Esophagus muscularis mucosa (tissue), 4 donors: ENCODE measurements around the gene ATG2B. TPM values are rescaled to one million over a fixed set of nuclear protein-coding genes. Genes with fewer than 3 reads are reported as not detected.

Experiments
- DNase-seq: peaks from one replicate; pipeline ENCODE4 v3.0.0-alpha.2; 2017; ENCODE audit errors: extremely low spot score
- H3K27ac ChIP-seq, 4 donors: fragments of 200-600 bp; sonication (generic); replicated peaks in 1 of 4; 1 replicate in 3 of 4; 2 replicates in 1 of 4; pipeline ENCODE4 v1.5.1; 2016 to 2019; ENCODE audit warnings: mild to moderate bottlenecking in 1 of 4
- H3K27me3 ChIP-seq, 4 donors: fragments of 200-600 bp; sonication (generic); one replicate each; pipeline versions ENCODE4 v1.5.1 to v1.6.0; 2016 to 2019
- H3K36me3 ChIP-seq, 4 donors: fragments of 200-600 bp; sonication (generic); one replicate each; pipeline ENCODE4 v1.5.1; 2016 to 2019
- H3K4me1 ChIP-seq, 4 donors: fragments of 200-600 bp; sonication (generic); one replicate each; pipeline ENCODE4 v1.5.1; 2016 to 2019
- H3K4me3 ChIP-seq, 4 donors: fragments of 200-600 bp; sonication (generic); 1 replicate in 2 of 4; 2 replicates in 2 of 4; pipeline ENCODE4 v1.5.1; 2016 to 2019; ENCODE audit warnings: mild to moderate bottlenecking in 4 of 4, moderate library complexity in 1 of 4
- H3K9me3 ChIP-seq, 4 donors: fragments of 200-600 bp; sonication (generic); 1 replicate in 3 of 4; 2 replicates in 1 of 4; pipeline ENCODE4 v1.5.1; 2016 to 2019
- EP300 ChIP-seq: sonication (generic); formaldehyde crosslinking; IDR thresholded peaks from one replicate; pipeline ENCODE4 v1.6.1; 2017; ENCODE audit warnings: antibody characterized with exemption
- POLR2A ChIP-seq: fragments of 450-650 bp; IDR thresholded peaks from one replicate; pipeline ENCODE4 v1.6.1; 2017; ENCODE audit warnings: antibody characterized with exemption, moderate library complexity, mild to moderate bottlenecking, low read depth
- POLR2AphosphoS5 ChIP-seq, 2 donors: sonication (generic); formaldehyde crosslinking; IDR thresholded peaks; one replicate each; pipeline ENCODE4 v1.6.1; 2017; ENCODE audit warnings: antibody characterized with exemption in 2 of 2
- WGBS: methylation state at CpG from one replicate; pipeline ENCODE4 v1.1.5; 2018; 5-methylcytosine and 5-hydroxymethylcytosine counted together
- intact Hi-C: fragments of 100-400 bp; cut with DNase I; formaldehyde crosslinking; loops from one replicate; pipeline ENCODE4 v1.15.1; 2023
- total RNA-seq, 4 donors: library from RNA; depleted of rRNA; stranded (reverse); fragments of >200 nt; gene quantifications; one replicate each; pipeline versions ENCODE4 v1.1.0 to v1.2.1, GENCODE V29; 2016
- TF ChIP-seq, protein P1 (sequence below), 3 experiments: fragments of 200-600 bp in 2 of 3; fragments of 450-650 bp in 1 of 3; sonication (generic) in 2 of 3; IDR thresholded peaks; one replicate each; pipeline ENCODE4 v1.5.1; 2017 to 2019; ENCODE audit warnings: antibody characterized with exemption in 3 of 3, mild to moderate bottlenecking in 2 of 3, moderate library complexity in 1 of 3

ATG2B gene
- total RNA-seq, 4 donors from 2014 or later, result 18.2 to 26.6 (median 23.1) TPM

DNA sequence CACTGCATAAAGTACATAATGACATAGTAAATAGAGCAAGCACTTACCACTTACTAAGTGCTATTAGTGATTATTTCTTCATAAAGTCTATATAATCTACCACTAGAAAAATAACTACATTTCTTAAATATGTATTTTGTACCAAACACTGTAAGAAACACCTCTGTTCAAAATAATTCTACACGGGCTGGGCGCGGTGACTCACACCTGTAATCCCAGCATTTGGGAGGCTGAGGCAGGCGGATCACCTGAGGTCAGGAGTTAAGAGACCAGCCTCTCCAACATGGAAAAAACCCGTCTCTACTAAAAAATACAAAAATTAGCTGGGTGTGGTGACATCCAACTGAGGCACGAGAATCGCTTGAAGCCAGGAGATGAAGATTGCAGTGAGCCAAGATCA, 38.9 kb downstream of the ATG2B start:
- Histone ChIP-seq H3K27ac (no peak overlapping the region), H3K4me1 (no peaks in the 10 kb centered on the region), H3K36me3 (peaks cover 17 to 99% (median 67%) of the 10 kb centered on the region in 4 donors), H3K4me3 (no peak overlapping the region), H3K27me3 (no peaks in the 10 kb centered on the region), H3K9me3 (no peaks in the 10 kb centered on the region)
- DNase-seq, result no peak
- 84% methylated on average over 7 of the region's 7 CpGs for WGBS
- intact Hi-C loops, result no loop called here
- TF ChIP-seq POLR2AphosphoS5 (IDR thresholded peaks at IDR 0.05) (no peak), EP300 (no peak), POLR2A (no peak)
- TF ChIP-seq, protein P1, sequence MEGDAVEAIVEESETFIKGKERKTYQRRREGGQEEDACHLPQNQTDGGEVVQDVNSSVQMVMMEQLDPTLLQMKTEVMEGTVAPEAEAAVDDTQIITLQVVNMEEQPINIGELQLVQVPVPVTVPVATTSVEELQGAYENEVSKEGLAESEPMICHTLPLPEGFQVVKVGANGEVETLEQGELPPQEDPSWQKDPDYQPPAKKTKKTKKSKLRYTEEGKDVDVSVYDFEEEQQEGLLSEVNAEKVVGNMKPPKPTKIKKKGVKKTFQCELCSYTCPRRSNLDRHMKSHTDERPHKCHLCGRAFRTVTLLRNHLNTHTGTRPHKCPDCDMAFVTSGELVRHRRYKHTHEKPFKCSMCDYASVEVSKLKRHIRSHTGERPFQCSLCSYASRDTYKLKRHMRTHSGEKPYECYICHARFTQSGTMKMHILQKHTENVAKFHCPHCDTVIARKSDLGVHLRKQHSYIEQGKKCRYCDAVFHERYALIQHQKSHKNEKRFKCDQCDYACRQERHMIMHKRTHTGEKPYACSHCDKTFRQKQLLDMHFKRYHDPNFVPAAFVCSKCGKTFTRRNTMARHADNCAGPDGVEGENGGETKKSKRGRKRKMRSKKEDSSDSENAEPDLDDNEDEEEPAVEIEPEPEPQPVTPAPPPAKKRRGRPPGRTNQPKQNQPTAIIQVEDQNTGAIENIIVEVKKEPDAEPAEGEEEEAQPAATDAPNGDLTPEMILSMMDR (IDR thresholded peaks at IDR 0.05), result no peak

DNA sequence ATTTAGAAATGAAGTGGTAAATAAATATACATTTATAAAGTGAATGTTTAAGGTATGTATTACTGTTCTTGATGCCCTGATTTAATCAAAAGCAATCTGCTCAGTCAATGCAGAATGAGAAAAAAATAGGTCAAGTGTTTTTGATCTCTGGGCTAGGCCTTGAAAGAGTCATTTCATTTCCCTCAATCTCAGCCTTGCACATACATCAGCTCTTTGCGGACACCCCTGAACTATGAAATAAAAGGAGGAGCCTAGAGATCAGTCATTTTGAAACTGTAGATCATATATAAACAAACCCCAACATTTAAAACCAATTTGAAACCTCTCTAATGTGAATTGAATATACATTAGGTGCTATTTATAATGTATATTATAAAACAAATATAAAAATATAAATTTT, 42.5 kb downstream of the ATG2B start:
- Histone ChIP-seq H3K27me3 (no peaks in the 10 kb centered on the region), H3K4me1 (no peaks in the 10 kb centered on the region), H3K9me3 (no peaks in the 10 kb centered on the region), H3K36me3 (peaks cover 25 to 99% (median 68%) of the 10 kb centered on the region in 4 donors), H3K4me3 (no peak overlapping the region), H3K27ac (no peak overlapping the region)
- no peak for DNase-seq
- TF ChIP-seq EP300 (no peak), POLR2AphosphoS5 (IDR thresholded peaks at IDR 0.05) (no peak), POLR2A (no peak)
- TF ChIP-seq, protein P1 (IDR thresholded peaks at IDR 0.05), result no peak
- WGBS, result 93% methylated on average over 1 of the region's 1 CpG
- intact Hi-C loops, result no loop called here

DNA sequence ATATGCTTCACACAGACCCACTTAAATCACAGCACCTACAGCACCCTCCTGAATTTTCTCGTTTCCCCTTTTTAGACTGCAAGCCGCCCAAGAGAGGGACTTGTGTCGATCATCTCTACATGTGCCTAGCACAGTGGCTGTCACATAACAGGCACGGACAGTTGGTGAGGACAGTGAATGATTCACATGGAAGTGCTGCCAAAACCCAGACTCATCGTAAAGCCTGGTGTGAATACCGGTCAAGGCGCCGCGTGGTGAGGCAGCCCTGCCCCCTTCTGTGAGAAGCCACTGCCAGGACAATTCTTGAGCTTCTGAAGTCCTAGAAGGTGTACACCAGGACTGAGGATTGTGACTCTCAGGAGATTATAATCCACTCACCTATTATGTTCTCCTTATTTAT, 44.3 kb downstream of the ATG2B start:
- WGBS, result 90% methylated on average over 9 of the region's 9 CpGs
- Histone ChIP-seq H3K4me1 (no peaks in the 10 kb centered on the region), H3K27me3 (no peaks in the 10 kb centered on the region), H3K9me3 (no peaks in the 10 kb centered on the region), H3K36me3 (peaks cover 38 to 99% (median 71%) of the 10 kb centered on the region in 4 donors), H3K27ac (no peak overlapping the region), H3K4me3 (no peak overlapping the region)
- intact Hi-C loops, result loop anchor here (10.0 kb wide), 1 partner anchor 226 kb away; no protein-coding TSS in a partner anchor
- no peak for TF ChIP-seq POLR2AphosphoS5 (IDR thresholded peaks at IDR 0.05)
- no peak for TF ChIP-seq POLR2A
- TF ChIP-seq, protein P1 (IDR thresholded peaks at IDR 0.05), result no peak
- TF ChIP-seq EP300, result no peak
- no peak for DNase-seq

DNA sequence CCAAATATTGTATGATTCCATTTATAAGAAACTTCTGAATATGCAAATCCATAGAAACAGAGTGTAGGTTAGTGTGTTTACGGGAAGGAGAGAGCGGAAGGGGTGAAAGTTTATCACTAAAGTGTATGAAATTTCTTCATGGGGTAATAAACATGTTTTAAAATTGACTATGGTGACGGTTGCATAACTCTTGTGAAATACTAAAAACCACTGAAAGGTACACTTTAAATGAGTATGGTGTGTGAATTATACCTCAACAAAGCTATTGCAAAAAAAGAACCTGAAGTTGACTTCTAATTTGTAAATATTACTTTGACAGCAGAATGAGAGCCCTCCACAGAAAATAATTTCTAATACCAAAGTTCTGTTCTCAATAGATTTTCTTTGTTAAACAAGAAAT, 47.1 kb downstream of the ATG2B start:
- WGBS, result 94% methylated on average over 3 of the region's 3 CpGs
- peaks cover 38 to 99% (median 65%) of the 10 kb centered on the region in 4 donors for H3K36me3 ChIP-seq
- H3K9me3 ChIP-seq, result no peaks in the 10 kb centered on the region
- H3K27me3 ChIP-seq, result no peaks in the 10 kb centered on the region
- H3K4me1 ChIP-seq, result no peaks in the 10 kb centered on the region
- intact Hi-C loops, result loop anchor here (10.0 kb wide), 1 partner anchor 229 kb away; no protein-coding TSS in a partner anchor
- no peak for TF ChIP-seq EP300
- TF ChIP-seq POLR2AphosphoS5 (IDR thresholded peaks at IDR 0.05), result no peak
- TF ChIP-seq, protein P1 (IDR thresholded peaks at IDR 0.05), result no peak
- DNase-seq, result no peak
- H3K27ac ChIP-seq, result no peak overlapping the region
- H3K4me3 ChIP-seq, result no peak overlapping the region

DNA sequence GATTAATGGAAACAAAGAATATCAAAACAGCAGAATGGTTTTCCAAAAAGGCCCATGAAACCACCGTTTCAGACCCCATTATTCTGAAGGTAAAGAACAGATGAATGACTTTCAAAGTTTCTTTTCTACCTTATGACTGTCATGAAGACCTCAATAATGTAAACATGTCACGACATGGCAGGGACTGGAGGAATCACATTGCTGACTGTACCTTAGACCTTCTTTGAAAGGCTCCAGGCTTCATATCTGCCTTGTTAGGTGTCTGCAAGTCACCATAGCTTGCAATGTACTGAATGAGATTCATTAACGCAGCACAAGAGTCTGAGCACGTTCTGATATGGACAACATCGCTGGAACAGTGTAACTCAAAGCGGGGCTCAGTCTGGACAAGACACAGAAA, 52.2 kb downstream of the ATG2B start:
- H3K9me3 ChIP-seq, result no peaks in the 10 kb centered on the region
- TF ChIP-seq POLR2A, result no peak
- TF ChIP-seq, protein P1 (IDR thresholded peaks at IDR 0.05), result no peak
- no peak for TF ChIP-seq POLR2AphosphoS5 (IDR thresholded peaks at IDR 0.05)
- no peak for TF ChIP-seq EP300
- 87% methylated on average over 6 of the region's 6 CpGs for WGBS
- DNase-seq, result no peak
- no peaks in the 10 kb centered on the region for H3K4me1 ChIP-seq
- no peak overlapping the region for H3K27ac ChIP-seq
- no peaks in the 10 kb centered on the region for H3K27me3 ChIP-seq
- H3K4me3 ChIP-seq, result no peak overlapping the region
- intact Hi-C loops, result loop anchor here (10.0 kb wide), 1 partner anchor 234 kb away; no protein-coding TSS in a partner anchor
- H3K36me3 ChIP-seq, result peaks cover 39 to 97% (median 81%) of the 10 kb centered on the region in 4 donors
